HS-27A (cell line): ENCODE measurements around the gene WDR75.
"Not testable (repeated sequence)": the region's sequence is repeated elsewhere in the genome, so short reads cannot be mapped to it uniquely, and the experiment has no call there.

Experiments used
- DNase-seq: peaks from one replicate; pipeline ENCODE4 v3.0.0-alpha.2; 2012; ENCODE audit warnings: low read depth, missing footprints

Gene WDR75

DNA sequence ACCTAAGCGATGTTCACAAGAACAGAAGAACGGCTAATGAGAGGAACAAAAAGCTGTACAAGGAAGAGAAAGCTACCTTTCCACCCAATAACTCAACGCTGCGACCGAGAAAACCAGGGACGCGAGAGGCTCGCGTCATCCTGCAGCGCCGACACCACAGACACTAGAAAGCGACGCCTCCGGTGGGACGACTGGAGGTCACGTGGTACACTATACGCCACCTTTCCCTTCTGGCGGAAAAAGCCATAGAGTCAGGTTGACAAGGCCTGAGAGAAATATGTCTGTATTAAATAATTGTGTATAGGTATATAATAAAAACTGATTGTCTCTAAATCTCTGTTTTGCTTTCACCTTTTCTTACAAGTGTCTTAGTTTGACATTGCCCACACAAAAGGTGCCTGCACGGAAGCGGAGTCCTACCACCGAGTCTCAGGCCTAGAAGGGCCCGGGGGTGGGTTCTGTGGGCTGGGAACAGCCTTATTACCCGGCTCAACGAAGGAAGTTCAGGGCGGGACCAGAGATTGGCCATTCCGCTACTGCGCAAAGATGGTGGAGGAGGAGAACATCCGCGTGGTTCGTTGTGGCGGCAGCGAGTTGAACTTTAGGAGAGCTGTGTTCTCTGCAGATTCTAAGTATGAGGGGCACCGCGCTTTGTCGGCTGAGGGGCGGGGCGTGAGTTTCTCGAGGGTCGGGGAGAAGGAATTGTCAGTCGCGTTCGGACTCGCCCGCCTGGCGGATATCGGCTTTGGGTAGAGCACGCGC is at the start of gene WDR75:
WDR75 (plus strand) TSS at position 528 of the 762 bp plus-strand sequence; CDS start at position 547, 19 bp downstream.
- peak; percentile 78 for DNase-seq

DNA sequence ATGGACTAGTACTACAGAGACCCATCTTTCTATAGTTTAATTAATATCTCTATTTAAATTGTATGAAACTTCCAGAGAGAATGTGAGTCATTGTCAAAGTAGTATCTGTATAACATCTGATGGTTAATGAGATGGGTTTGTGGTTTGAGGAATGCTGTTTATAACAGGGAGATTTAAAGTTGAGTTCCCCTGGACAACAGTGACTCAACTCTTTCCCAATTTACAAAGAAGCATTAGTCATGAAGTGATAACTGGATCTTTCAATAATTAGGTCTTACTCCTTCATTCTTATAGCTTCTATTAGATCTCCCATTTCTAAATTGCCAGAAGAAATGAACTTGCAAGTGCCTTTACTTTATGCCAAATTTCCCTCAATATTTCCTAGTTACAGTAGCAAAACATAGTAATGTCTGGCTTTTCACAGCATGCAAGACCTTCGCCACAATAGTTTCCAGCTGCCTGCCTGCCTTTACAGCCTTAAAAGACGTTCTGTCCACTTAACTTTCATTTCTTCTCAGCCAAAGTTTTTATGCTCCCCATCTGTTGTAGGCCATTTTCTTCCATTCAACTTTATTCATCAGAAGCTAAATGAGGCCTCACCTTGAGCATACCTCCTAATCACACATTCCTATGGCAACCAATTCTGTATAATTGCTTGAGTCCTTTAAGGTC is 47.7 kb upstream of the WDR75 start:
- peak; percentile 39 for DNase-seq

DNA sequence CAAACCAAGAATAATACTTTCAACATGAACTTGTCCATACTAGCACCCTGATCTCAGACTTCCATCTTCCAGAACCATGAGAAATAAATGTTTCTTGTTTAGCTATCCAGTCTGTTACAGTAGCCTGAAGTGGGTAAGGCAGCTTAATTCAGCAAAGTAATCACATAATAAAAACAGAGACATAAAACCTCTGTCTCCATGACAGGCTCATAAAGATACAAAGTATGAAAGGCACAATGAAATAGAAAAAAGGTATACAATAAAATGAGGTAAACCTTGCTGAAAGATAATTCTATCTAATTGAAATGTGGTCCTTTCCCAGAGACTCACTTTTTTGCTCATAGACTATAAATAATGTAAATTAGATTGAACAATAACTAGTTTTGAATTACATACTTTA is 46.7 kb upstream of the WDR75 start:
- DNase-seq: no peak

DNA sequence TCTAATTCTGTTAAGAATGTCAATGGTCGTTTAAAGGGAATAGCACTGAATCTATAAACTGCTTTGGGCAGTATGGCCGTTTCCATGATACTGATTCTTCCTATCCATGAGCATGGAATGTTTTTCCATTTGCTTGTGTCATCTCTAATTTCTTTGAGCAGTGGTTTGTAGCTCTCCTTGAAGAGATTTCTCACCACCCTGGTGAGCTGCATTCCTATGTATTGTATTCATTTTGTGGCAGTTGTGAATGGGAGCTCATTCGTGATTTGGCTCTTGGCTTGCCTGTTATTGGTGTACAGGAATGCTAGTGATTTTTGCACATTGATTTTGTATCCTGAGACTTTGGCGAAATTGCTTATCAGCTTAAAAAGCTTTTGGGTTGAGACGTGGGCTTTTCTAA is 38.3 kb upstream of the WDR75 start:
- no peak for DNase-seq

DNA sequence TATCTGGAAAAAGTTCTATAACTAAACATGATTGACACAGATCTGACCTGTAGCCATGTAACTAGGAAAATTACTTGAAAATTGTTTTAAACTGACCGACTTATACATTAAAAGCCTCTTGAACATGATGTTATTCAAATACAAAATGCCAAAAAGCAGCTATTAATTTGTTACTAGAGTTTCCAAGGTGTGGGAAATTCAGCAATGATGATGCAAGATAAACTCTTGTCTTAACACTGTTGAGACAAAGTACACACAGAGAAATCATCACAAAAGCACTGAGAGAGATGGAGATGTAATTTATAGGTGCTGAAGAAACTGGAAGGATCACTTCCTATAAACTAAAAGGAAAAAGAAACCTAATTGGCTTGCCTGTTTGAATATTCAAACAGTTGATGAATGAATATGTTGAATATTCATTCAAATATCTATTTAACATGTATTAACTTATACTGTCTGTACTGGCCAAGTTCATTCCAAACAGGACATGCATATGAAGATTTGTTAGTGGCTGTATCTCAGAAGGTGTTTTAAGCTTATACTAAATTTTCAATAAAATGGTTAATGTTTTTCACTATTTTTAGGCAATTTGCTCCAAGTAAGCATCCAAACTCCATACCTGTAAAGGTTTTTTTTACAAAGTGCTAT is 34.6 kb upstream of the WDR75 start:
- DNase-seq: no peak

DNA sequence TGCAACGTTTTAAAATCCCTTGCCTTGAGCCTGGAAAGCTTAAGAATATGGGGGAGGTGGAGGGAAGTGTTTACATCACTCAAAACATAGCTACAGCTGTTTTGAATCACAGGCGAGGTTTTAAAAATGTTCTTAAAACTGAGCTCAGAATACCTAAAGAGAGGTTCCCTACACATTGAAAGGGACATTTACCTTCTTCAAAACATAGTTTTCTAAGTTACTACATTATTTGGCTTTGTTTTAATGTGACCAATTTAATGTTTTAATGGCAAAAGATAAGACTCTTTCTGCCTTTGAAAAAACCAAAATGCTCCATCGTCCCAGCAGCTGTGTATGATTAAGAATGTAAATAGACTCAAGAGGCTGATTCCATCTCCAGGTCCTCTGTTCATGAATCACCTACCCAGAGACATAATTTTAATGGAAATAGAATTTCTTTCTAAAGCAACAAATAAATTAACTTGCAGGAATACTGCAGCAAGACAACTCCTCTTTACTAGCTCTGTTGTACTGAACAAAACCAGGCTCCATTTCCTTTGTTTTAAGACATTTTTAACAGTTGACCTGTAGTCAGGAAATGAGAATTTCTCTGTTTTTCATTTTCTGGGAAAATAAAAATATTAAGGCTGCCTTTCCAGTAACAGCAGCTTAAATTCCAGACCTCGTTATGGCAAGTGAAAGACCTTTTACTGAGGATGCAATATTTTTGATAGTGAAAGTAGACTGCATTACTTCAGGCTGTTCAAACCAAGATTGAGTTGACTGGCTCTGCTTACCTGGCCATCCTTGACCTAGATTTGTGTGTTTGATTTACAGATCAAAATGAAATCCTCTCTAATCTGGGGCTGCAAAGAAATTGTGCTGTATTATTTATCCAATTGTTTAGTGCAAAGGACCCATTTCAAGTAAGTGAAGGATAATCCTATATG is 33.7 kb upstream of the WDR75 start:
- no peak for DNase-seq

DNA sequence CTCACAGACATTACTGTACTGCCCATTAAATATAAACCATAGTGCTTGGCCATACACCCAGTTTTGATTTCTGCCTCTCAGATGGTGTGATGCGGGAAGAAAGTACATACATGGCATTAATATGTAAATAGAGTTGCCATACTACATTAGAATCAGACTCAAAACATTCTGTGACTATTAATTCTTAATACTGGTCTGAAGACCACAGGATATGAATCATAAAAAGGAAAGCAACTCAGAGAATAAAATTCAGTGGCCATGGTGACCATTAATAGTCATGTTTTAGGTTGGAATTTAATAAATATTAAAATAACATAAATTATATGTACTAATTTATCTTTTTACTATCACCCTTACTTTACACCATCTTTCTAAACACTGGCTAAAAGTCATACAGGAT is 33.0 kb upstream of the WDR75 start:
- no peak for DNase-seq

DNA sequence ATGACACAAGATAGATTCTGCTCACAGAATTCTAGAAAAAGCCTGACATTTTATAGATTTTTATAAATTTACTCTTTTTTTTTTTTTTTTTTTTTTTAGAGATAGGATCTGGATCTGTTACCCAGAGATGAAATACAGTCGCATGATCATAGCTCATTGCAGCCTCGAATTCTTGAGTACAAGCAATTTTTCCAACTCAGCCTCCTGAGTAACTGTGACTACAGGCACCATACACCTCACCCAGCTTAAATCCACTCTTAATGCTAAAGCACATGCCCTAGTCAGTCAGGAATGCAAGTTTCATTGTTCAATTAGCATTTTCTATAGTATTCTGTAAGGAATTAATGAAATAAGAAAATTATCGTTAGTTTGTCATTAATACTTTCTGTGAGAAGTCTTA is 32.1 kb upstream of the WDR75 start:
- DNase-seq: no peak

DNA sequence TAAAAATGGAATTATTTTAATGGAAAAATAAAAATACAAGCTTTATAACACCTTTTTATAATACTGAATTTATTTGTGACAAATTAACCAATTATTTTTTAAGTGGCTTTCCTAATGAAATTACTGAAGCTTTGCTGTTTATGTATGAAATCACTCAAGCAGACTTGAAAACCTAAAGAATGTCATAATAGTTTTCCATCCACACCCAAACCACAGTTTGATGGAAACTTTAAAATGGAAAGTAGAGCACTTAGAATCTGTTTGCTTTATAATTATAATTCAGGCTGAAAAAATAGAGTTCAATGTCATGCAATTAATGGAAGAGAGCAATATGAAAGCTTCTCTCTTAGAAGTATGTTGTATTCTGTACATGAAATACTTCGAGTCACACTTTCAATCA is 31.6 kb upstream of the WDR75 start:
- DNase-seq: no peak

DNA sequence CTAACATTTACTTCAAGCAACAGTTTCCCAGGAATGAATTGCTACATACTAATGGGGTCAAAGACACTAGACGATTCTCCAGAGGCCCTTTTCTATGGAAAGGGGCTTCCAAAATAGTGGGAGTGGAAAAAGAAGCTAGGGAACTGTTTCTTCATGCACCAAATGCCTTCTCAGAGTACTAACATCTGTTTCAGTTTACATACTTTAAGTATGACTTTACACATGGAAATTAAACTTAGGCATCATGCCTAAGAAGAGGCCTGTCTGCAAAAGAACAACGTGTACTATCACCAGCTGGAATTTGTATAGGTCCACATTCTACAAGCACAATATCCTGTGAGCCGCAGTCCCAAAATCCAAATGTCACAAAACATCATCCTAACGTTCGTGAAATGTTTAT is 29.4 kb upstream of the WDR75 start:
- DNase-seq: no peak

DNA sequence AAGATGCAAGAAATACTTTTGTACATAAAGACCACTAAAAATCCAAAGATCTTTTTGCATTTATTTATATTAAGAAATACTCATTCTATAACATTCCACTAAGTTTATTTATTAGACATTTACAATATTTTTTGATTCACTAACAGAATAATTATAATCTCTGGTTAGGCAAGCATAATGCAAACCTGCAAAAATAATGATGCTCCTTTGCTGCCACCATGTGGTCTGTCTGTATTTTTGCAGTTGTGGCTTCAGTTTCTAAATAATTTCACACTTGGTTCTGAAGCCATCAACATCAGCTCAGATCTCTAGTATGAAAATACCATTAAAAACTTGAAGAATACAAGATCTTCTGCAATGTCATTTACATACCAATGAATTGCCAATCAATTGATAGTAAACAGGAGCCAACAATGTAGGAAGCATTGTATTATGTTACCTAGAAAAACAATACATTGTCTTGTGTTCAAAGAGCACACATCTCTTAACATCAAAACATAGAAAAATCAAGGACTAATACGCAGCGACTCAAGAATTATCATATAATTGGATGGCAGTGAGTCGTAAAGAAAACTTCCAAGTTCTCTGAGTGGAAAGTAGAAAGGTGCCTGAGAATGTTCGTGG is 28.8 kb upstream of the WDR75 start:
- no peak for DNase-seq

DNA sequence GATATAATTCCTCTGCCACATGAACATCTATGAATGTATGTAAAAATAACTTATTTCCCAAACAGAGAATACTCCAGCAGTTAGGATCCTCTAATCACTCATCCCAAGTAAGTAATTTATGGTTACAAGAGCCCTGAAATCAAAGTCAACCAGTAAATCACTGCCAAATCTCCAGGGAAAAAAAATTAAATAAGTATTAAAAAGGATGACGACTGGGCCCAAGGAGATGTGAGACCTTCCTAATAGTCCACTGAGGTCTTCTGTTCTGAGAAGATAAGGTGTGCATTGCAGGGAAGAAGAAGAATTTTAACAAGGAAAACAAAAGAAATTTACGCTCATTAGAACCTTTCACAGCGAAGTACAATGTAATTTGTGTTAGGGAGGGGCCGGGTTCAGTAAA is 28.0 kb upstream of the WDR75 start:
- DNase-seq: no peak

DNA sequence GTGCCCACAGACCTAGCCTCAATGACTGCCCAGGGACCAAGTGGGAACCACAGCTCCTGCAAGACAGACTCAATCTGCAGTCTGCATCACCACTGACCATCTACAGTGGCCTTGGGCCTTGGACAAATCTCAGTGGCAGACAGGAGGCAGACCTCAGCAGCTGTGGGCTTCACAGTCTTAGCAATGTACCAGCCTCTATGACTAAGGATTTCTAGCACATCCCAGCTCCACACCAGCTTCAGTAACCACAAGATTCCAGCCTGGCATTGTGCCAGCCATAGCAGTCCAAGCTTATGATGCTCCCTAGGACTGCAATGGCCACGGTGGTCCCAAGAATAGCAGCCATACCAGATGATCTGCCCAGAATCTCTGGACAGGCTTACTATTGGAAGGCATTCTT is 19.6 kb upstream of the WDR75 start:
- peak; percentile 62 for DNase-seq

DNA sequence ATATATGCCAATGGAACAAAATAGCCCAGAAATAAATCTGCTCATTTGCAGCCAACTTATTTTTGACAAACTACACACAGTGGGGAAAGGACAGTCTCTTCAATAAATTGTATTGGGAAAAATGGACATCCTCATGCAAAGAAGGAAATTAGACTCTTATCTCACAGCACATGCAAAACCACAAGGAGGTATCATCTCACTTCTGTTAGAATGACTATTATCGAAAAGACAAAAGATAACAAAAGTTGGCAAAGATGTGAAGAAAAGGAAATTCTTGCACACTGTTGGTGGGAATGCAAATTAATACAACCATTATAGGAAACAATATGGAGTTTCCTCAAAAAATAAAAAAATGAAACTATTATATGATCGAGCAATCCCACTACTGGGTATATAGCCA is 16.3 kb upstream of the WDR75 start:
- DNase-seq: no peak

DNA sequence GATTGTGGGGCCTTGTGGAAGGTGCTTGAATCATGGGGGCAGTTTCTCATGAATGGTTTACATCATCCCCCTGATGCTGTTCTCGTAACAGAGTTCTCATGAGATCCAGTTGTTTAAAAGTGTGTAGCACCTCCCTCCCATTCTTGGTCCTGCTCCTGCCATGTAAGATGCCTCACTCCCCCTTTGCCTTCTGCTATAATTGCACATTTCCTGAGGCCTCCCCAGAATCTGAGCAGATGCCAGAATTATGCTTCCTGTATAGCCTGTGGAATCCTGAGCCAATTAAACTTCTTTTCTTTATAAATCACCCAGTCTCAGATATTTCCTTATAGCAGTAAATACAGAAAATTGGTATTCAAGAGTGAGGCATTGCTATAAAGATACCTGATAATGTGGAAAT is 15.6 kb upstream of the WDR75 start:
- DNase-seq: no peak

DNA sequence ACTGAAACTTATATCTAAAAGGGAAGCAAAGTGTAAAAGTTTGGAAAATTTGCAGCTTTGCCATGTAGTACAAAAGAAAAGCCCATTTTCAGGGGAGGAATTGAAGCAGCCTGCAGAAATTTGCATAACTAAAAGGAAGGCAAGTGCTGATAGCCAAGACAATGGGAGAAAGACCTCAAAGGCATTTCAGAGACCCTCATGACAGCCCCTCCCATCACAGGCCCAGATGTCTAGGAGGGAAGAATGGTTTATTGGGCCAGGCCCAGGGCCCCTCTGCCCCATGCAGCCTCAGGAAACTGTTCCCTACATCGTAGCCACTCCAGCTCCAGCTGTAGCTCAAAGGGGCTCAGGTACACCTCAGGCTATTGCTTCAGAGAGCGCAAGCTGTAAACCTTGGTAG is 14.4 kb upstream of the WDR75 start:
- DNase-seq: no peak

DNA sequence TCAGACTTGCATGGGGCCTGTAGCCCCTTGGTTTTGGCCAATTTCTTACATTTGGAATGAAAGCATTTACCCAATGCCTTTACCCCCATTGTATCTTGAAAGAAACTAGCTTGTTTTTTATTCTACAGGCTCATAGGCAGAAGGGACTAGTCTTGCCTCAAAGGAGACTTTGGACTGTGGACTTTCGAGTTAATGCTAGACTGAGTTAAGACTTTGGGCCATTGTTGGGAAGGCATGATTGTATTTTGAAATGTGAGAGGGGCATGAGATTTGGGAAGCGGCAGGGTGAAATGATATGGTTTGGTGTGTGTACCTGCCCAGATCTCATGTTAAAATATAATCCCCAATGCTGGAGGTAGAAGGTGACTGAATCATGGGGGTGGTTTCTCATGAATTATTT is 13.4 kb upstream of the WDR75 start:
- no peak for DNase-seq

DNA sequence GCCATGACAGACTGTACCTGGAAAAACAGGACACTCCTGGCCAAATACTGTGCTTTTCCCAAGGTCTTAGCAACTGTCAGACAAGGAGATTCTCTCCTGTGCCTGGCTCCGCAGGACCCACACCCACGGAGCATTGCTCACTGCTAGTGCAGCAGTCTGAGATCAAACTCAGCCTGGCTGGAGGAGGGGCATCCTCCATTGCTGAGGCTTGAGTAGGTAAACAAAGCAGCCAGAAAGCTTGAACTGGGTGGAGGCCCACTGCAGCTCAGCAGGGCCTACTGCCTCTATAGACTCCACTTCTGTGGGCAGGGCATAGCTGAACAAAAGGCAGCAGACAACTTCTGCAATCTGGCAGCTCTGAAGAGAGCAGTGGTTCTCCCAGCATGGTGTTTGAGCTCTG is 10.8 kb upstream of the WDR75 start:
- DNase-seq: not testable (repeated sequence)

DNA sequence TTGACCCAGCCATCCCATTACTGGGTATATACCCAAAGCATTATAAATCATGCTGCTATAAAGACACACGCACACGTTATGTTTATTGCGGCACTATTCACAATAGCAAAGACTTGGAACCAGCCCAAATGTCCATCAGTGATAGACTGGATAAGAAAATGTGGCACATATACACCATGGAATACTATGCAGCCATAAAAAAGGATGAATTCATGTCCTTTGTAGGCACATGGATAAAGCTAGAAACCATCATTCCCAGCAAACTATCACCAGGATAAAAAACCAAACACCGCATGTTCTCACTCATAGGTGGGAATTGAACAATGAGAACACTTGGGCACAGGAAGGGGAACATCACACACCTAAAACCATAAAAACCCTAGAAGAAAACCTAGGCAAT is 5.5 kb upstream of the WDR75 start:
- DNase-seq: not testable (repeated sequence)

DNA sequence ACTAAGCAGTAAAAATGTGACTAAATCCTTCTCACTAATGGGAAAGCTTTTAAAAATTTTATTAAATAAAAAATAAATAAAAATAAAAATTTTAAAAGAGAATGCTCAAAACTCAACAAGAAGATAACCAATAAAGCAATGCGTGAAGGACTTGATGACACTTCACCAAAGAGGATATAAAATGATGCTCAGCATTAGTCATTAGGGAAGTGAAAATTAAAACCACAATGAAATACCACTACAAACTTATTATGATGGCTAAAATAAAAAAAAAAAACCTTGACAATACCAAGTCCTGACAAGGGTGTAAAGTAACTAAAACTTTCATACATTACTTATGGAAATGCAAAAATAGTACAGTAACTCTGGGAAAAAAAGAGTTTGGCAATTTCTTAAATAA is 3.3 kb upstream of the WDR75 start:
- no peak for DNase-seq

DNA sequence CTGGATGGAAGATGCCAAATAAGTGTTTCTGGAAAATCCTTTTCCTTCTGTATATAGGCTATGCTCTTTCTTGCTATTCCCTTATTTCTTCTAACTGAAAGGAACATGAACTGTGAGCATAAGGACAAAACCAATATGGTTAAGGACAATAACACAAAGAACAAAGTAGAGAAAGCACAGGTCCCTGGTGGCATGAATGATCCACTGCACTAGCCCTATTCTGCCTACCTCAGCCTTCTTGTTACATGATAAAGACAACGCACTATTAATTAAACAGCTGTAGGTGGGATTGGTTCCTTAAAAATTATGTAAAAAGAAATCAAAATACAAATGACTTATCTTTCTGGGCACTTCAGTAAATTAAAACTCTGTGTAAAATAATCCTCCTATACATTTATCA is 1.9 kb upstream of the WDR75 start:
- no peak for DNase-seq

DNA sequence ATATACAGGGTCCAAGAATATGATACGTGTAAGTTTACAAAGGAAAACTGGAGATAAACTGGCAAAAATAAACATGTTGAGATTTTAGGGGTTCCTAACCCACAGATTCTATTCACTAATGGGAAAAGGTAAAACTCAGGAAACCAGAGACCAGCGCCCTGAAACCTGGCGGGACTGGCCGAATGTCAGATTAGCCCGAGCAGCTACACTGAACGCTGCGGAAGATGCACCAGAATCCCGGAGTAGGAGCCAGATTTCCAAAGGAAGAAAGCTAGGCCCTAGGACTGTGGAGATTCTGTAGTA is 679 bp upstream of the WDR75 start:
- no peak for DNase-seq
